A673 (cell line): ENCODE results near the gene PSMA2. TPM values are rescaled to one million over a fixed set of nuclear protein-coding genes. Genes with fewer than 3 reads are reported as not detected.

ENCODE experiments used
- BruUV-seq: library from RNA; stranded (reverse); fragments of 400-500 nt; replicated peaks from 2 replicates; lab custom pipeline; 2021; lab: Mats Ljungman, UMichigan
- CTCF ChIA-PET: fragments of 300-600 bp; sonication (Branson Sonifier 250); formaldehyde crosslinking; loops from one replicate; lab custom pipeline; 2022; ENCODE audit warnings: antibody characterized with exemption; lab: Charles Lee
- POLR2A ChIA-PET: fragments of 300-600 bp; sonication (Branson Sonifier 250); formaldehyde crosslinking; loops from one replicate; lab custom pipeline; 2022; ENCODE audit warnings: antibody characterized with exemption; ENCODE audit not compliant: low non-redundant PET; lab: Charles Lee
- DNase-seq: peaks from one replicate; pipeline ENCODE4 v3.0.0-alpha.2; 2015; ENCODE audit warnings: low spot score
- H3K27ac ChIP-seq: fragments of 200-600 bp; sonication (generic); 2 replicates; pipeline ENCODE4 v1.5.1; 2016; ENCODE audit warnings: mixed run types, low read depth, mild to moderate bottlenecking, mixed read lengths, antibody characterized with exemption, low read length; ENCODE audit not compliant: poor library complexity, severe bottlenecking
- H3K27me3 ChIP-seq: fragments of 200-600 bp; sonication (generic); replicated peaks from 2 replicates; pipeline ENCODE4 v1.6.1; 2017; ENCODE audit warnings: mixed run types, low read depth, mild to moderate bottlenecking, mixed read lengths, antibody characterized with exemption, low read length; ENCODE audit not compliant: insufficient read depth, poor library complexity
- H3K36me3 ChIP-seq: fragments of 200-600 bp; sonication (generic); 2 replicates; pipeline ENCODE4 v1.6.1; 2016; ENCODE audit warnings: mixed run types, mild to moderate bottlenecking, mixed read lengths, antibody characterized with exemption, low read length; ENCODE audit not compliant: insufficient read depth, poor library complexity, severe bottlenecking
- H3K4me1 ChIP-seq: fragments of 200-600 bp; sonication (generic); 2 replicates; pipeline ENCODE4 v1.6.1; 2017; ENCODE audit warnings: mixed run types, mild to moderate bottlenecking, mixed read lengths, antibody characterized with exemption, low read length; ENCODE audit not compliant: insufficient read depth, poor library complexity, severe bottlenecking
- H3K4me3 ChIP-seq: fragments of 200-600 bp; sonication (generic); 2 replicates; pipeline ENCODE4 v1.5.1; 2016; ENCODE audit warnings: low read depth, mixed run types, mild to moderate bottlenecking, mixed read lengths, low read length; ENCODE audit not compliant: poor library complexity, severe bottlenecking
- H3K9me3 ChIP-seq: fragments of 200-600 bp; sonication (generic); 2 replicates; pipeline ENCODE4 v1.6.1; 2016; ENCODE audit warnings: mixed run types, low read depth, mild to moderate bottlenecking, mixed read lengths, antibody characterized with exemption, low read length; ENCODE audit not compliant: poor library complexity, severe bottlenecking
- CTCF ChIP-seq: fragments of 300-800, 200-600 bp; sonication (generic); conservative IDR thresholded peaks from 2 replicates; pipeline ENCODE4 v1.5.1; 2017; ENCODE audit warnings: low read depth, mild to moderate bottlenecking, antibody characterized with exemption, low read length, moderate library complexity, mixed read lengths
- EZH2 ChIP-seq: fragments of 200-600 bp; sonication (generic); IDR thresholded peaks from 2 replicates; pipeline ENCODE4 v1.6.1; 2017; ENCODE audit warnings: borderline replicate concordance, low read depth, mild to moderate bottlenecking, mixed read lengths, antibody characterized with exemption, low read length; ENCODE audit not compliant: poor library complexity, severe bottlenecking
- intact Hi-C: fragments of 100-400 bp; cut with micrococcal nuclease; formaldehyde crosslinking; loops from one replicate; pipeline ENCODE4 v1.10.0; 2022; ENCODE audit not compliant: unreplicated experiment
- total RNA-seq: library from RNA; stranded (reverse); gene quantifications from 2 replicates; pipeline ENCODE4 v1.2.3, GENCODE V29; 2021

PSMA2 gene
- total RNA-seq, 1 experiment from 2014 or later: 193 TPM

GRCh38 chr7:42964293-42964692, 32.3 kb upstream of the PSMA2 start:
- ChIA-PET POLR2A (no interaction called here), CTCF (no interaction called here)
- intact Hi-C loops: no loop called here
- H3K27me3 ChIP-seq: no peaks in the 10 kb centered on the region
- H3K4me1 ChIP-seq: no peaks in the 10 kb centered on the region
- H3K36me3 ChIP-seq: no peaks in the 10 kb centered on the region
- H3K4me3 ChIP-seq: no peak overlapping the region
- DNase-seq: no peak
- no peak overlapping the region for H3K27ac ChIP-seq
- BruUV-seq: no TSS peak
- H3K9me3 ChIP-seq: no peaks in the 10 kb centered on the region
- no peak for TF ChIP-seq CTCF
- TF ChIP-seq EZH2: no peak

- POLR2A ChIA-PET: no interaction called here
- Histone ChIP-seq H3K27ac (no peak overlapping the region), H3K4me3 (no peak overlapping the region), H3K4me1 (no peaks in the 10 kb centered on the region), H3K27me3 (no peaks in the 10 kb centered on the region), H3K36me3 (no peaks in the 10 kb centered on the region), H3K9me3 (peaks cover 4% of the 10 kb centered on the region)
- no peak for TF ChIP-seq CTCF
- TF ChIP-seq EZH2: no peak
- intact Hi-C loops: no loop called here
- CTCF ChIA-PET: no interaction called here
- BruUV-seq: no TSS peak
- no peak for DNase-seq
Measured at GRCh38 chr7:42961170-42961569, 29.2 kb upstream of the PSMA2 start.

- H3K9me3 ChIP-seq: peaks cover 8% of the 10 kb centered on the region
- ChIA-PET CTCF (no interaction called here), POLR2A (no interaction called here)
- TF ChIP-seq CTCF (no peak), EZH2 (no peak)
- no peak overlapping the region for H3K27ac ChIP-seq
- H3K4me3 ChIP-seq: no peak overlapping the region
- H3K4me1 ChIP-seq: no peaks in the 10 kb centered on the region
- no TSS peak for BruUV-seq
- no peaks in the 10 kb centered on the region for H3K36me3 ChIP-seq
- DNase-seq: no peak
- intact Hi-C loops: no loop called here
- H3K27me3 ChIP-seq: no peaks in the 10 kb centered on the region
Measured at GRCh38 chr7:42960762-42961161, 28.8 kb upstream of the PSMA2 start.
